ENCODE measurements around the gene ADGRG6. TPM values are rescaled to one million over a fixed set of nuclear protein-coding genes. Genes with fewer than 3 reads are reported as not detected.
"Not testable (repeated sequence)": the region's sequence is repeated elsewhere in the genome, so short reads cannot be mapped to it uniquely, and the experiment has no call there.

The ADGRG6 gene
- polyA plus RNA-seq (2014; cell fraction: cytosol; rRNA removed), result 0.58 and 1.3 TPM in 2 replicates
- 1.6 and 6.4 TPM in 2 replicates for polyA plus RNA-seq (2014; cell fraction: nucleus; rRNA removed)

DNA sequence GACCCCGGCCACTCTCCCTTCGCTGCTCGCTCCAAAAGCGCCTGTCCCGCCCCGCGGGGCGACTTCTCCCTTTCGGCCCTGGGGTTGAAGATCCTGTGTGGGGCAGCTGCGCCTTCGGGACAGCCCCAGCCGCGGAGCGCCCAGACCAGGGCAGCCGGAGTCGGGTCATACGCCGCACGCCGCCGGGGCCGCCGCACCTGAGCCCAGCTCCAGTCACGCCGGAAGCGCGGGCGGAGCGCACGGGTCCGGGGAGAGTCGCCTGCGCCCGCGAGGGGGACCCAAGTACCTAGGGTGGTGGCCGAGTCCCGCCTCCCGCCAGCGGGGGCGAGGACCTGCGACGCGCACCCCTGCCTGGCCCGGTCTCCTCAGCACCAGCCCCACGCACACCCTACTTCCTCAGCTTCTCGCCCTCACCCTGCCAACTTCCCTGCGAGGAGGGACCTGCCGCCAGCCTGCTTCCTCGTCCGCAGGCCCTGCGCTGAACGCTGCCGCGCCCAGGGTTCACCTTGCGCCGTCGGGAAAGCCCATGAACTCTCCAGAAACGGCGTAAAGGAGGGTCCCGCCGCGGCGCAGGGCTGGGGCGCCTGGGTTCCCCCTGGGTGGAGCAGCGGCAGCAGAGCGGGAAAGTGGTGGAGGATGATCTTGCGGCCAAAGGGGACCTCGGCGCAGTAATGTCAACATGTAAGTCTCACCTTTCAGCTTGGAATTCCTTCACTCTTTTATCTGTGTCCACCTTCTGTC, at the start of gene ADGRG6:
Gene ADGRG6, plus strand, starts transcription at position 357 of the 741 bp plus-strand sequence. Its CDS starts 323 bp downstream, at position 680.
- DNase-seq (ENCODE audit: low spot score), result peak; percentile 42

DNA sequence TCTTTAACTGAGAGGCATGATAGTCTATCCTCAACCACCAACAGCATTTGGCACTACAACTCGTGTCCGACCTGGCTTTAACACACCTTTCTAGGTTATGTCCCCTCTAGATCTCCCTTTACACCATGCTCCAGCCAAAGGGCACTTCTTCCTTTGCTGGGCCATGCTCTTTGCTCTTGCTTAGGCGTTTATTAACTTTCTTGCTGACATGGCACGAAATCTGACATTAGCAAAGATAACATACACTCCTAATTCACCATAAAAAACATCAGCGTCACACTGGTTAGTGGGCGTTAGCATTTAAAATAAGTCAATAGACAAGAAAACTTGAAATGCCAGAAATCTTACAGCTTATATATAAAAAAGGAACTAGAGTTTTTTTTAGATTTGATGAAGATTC, 47.3 kb upstream of the ADGRG6 start:
- DNase-seq (ENCODE audit: low spot score), result no peak

DNA sequence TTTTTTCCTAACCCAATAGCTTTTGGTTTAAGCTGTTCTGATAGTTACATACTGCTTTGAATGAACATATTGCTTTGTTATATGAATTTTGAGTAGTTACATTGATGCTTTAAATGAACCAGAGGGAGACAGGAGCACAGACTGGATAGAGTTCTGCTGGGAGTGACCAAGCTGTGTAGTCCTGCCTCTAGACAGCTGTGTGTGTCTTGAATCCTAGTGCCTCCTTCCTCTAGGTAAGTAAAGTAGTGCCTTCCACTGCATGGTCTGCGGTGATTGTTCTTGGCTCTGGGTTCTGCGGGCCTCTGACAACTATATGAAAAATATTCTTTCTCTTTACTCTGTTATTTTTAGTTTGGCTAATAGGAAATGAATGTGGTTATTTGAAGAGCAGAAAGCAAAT, 46.0 kb upstream of the ADGRG6 start:
- no peak for DNase-seq (ENCODE audit: low spot score)

DNA sequence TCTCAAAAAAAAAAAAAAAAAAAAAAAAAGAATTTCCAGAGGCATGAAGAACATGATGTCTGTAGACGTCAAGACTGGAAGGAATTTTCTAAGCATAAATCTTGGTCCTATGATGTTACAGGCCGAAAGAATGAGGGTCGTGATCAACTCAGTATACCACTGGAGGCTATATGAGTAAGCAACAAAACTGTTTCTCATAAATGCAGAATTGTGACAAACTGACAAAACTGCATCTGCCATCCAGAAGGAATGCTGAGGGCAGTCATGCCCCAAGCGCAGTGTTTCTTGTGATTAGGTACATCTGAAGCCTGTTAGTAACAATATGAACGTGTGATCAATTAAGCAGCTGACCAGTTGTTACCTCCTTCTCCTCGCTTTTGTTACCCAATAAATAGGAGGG, 43.5 kb upstream of the ADGRG6 start:
- DNase-seq (ENCODE audit: low spot score), result no peak

DNA sequence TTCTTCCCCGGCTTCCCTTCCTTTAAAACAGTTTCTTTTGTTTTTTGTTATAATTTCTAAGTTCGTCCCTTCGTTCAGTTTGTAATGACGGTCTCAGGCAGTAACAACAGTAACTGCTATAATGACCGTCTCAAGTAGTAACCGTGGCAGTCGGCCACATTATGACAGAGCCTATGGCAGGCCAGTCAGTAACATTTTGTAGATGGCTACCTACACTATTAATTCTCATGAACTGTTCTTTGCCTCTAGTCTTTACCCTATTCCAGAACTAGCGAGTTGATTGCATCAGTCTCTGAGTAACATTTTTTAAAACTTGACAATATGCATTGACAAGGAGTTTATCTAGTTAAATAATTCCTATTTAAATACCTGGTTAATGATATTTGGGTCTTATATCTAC, 43.0 kb upstream of the ADGRG6 start:
- no peak for DNase-seq (ENCODE audit: low spot score)

DNA sequence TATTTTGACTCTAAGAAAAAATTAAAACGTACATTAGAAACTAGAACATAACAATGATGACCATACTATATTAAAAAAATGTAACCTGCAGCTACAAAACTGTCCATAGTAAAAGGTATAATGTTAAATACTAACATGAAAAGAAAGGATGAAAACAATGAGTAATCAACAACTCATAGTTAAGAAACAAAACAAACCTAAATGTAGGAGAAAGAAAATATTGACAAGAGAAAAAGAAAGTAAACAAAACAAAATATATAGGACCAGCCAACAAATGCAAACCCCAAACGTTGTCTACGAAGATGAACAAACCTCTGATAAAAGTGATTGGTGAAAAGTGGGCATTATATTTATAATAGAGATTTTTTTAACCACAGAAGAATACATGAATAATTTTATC, 41.1 kb upstream of the ADGRG6 start:
- DNase-seq (ENCODE audit: low spot score), result no peak

DNA sequence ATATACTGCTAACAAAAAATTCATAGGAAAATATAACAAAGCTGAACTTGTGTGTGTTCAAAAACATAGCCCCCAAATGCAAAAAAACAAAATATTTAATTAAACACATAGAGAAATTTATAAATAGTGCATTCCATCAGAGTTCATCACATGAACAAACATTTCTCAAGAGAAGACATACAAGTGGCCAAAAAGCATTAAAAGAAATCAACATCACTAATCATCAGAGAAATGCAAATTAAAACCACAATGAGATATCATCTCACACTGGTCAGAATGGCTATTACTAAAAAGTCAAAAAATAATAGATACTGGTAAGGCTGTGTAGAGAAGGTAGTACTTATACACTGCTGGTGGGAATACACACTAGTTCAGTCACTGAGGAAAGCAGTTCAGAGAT, 39.6 kb upstream of the ADGRG6 start:
- no peak for DNase-seq (ENCODE audit: low spot score)

DNA sequence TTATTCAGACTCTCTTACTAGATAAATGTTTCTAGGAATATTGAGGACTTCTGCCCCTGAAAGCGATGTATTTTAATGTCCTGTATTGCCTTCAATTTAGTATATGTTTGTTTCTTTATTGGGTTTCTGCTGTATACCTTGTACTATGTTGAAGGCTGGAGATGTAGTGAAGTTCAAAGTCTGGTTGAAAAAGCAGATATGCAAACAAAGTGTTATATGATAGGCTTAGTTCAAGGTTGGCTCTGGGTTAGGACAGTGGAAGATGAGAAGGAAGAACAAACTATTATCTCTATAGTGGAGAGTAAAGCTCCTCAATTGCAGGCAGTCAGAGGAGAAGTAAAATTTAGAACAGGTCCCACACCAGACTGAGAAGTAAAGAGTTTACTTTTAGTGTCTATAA, 36.3 kb upstream of the ADGRG6 start:
- DNase-seq (ENCODE audit: low spot score), result no peak

DNA sequence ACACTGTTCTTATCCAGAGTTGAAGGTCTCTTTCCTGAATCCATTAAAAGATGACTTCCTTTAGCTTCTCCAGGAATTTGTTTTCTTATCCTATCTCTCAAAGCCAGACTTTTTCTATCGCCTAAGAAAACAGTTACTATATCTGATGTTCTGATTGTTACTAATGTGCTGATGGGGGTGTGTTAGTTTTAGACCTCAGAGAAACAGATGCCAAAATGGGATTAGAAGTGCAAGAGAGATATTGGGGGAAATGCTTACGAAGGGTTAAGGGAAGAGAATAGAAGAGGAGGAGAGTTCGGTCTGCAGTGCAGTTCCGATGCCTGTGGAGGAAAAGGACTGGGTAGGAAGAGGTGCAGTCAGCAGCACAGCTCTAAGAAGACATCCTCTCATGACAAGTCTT, 35.7 kb upstream of the ADGRG6 start:
- no peak for DNase-seq (ENCODE audit: low spot score)

DNA sequence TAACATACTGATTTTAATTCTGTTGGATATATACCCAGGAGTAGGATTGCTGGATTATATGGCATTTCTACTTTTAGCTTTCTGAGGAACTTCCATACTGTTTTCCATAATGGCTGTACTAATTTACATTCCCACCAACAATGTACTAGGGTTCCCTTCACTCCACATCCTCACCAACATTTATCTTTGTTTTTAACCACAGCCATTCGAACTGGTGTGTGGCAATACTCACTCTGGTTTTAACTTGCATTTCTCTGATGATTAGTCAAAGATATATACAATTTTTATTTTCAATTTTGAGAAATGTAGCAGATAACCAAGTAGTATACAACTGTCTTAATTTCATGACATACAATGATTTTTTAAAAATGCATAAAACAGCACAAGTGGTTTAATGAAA, 30.3 kb upstream of the ADGRG6 start:
- no peak for DNase-seq (ENCODE audit: low spot score)

DNA sequence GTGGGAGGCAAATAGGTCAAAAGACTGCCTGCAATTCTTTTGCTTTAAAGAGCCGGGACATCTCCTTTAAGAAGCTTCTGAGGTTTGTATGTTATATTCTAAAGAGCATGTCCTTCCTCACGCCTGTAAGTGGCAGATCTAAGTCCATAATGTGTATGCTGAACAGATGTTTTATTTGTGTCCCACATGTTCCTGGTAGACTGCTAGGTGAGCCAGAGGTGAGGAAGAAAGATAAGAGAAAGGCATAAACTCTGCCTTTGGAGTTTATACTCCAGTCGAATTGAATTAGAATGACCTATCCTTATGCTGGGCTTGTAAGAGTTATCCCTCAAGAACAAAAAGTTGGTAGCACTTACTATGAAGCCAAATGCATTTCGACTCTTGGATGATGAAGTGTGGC, 27.2 kb upstream of the ADGRG6 start:
- DNase-seq (ENCODE audit: low spot score), result no peak

DNA sequence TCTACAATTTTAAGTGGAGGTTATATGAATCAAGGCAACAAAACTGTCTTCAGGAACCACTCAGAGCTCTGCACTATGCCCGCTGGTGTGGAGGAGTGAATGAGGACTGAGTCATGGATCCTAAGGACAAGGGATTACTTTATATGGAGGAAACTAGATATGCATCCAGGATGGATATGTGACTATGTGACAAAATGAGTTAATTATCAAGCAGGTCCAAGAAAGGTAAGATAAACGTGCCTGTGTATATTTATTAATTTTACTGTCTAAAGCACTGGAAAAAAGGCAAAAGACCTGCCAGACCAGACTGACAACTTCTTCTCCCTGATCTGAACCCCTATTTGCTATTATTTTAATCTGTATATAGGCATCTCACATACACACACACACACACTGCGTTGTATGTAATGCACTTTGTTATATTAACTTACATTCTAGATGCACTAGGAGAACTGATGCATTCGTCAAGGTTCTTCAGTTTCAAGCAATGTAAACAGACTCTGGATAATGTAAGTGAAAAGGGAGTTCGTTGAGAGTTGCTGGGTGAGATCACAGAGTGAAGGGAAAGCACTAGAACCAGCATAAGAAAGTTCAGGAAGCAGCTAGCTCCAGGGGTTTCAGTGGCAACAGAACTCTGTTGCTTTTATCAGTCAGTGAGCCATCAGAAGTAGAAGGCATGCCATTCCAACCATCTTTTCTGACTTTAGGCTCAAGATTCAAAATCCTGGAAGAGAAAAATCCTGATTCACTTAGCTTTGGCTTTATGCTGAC, 26.4 kb upstream of the ADGRG6 start:
- DNase-seq (ENCODE audit: low spot score), result no peak

DNA sequence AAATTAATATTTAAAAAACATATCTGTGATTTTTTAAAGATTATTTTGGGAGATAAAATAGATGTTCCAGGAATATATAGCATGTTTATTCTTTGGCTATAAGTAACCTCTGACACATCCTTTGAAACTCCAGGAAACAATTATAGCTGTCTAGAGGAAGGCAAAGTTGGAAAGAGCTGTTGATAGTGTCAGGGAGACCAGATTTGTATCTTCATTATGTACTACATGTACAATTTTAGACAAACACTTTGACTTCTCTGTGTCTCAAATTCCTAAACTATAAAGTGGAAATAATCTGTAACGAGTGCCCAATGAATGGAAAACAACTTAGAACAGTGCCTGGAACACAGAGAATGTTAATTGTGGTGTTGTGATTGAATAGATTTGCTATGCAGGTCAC, 25.6 kb upstream of the ADGRG6 start:
- DNase-seq (ENCODE audit: low spot score), result no peak

DNA sequence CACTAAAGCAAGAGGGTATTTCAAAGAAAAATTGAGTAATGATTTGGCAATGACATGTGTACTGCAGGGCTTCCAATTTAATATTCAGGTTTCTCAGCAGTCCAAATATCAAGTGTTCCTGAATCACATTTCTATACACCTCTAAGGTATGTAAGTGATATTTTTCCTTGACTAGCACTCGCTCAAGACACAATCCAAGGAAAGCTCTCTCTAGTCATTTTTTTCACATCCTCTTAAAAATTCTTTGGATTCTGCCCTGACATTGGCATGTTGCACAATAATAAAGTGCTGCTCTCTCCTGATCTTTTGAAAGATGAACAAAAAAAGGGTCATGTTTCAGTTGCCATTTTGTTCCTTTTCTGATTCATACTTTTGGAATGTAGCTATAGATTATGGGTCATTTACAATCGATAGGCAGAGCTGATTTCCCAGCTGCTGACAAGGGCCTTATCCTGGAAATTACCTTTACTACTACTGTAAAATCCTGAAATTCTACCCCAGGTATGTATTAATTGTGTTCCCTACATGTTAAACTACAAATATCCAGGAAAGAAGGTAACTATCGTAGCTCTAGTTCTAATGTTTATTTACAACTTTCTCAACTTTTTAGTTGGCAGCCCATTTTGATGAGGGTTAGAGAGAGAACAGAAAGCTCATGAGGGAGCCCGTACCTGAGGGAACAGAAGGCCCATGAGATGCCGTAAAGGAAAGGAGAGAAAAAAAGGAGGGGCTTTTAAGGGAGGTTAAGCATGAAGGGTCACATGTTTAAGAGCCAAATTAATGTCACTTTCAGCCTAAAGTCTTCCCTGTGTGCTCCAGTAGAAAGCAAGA, 22.2 kb upstream of the ADGRG6 start:
- DNase-seq (ENCODE audit: low spot score), result no peak

DNA sequence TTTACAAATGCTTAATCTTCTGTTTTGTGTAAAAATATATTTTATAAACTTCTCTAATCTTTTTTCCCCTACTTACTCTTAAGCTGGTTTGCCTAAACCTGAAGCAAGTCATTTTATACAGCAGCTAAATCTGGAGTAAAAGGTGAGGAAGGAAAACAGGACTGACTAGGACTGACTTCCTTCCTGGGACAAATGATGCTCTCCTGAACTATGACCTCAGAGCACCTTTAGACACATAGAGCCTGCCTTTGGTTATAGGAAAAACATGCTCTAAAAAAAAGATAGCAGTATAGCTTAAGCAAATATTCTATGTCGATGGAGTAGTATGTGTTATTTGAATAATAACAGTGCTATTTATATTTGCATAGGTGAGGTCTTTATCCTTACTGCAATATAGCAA, 21.5 kb upstream of the ADGRG6 start:
- no peak for DNase-seq (ENCODE audit: low spot score)

DNA sequence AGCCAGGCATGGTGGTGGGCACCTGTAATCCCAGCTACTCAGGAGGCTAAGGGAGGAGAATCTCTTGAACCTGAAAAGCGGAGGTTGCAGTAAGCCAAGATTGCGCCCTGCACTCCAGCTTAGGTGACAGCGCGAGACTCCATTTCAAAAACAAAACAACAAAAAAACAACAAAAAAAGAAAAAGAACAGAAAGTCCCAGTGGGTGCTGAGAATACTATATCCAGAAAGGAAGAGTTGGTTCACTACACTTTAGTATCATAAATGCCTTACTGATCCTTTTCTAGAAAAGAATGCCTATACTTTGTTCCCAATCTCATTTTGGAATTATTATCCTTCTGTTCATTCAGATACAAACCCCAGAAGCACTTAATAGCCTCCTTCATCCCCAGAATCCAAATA, 20.9 kb upstream of the ADGRG6 start:
- no peak for DNase-seq (ENCODE audit: low spot score)

DNA sequence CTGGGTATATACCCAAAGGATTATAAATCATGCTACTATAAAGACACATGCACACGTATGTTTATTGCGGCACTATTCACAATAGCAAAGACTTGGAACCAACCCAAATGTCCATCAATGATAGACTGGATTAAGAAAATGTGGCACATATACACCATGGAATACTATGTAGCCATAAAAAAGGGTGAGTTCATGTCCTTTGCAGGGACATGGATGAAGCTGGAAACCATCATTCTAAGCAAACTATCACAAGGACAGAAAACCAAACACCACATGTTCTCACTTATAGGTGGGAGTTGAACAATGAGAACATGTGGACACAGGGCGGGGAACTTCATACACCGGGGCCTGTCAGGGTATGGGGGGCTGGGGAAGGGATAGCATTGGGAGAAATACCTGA, 18.7 kb upstream of the ADGRG6 start:
- not testable (repeated sequence) for DNase-seq (ENCODE audit: low spot score)

DNA sequence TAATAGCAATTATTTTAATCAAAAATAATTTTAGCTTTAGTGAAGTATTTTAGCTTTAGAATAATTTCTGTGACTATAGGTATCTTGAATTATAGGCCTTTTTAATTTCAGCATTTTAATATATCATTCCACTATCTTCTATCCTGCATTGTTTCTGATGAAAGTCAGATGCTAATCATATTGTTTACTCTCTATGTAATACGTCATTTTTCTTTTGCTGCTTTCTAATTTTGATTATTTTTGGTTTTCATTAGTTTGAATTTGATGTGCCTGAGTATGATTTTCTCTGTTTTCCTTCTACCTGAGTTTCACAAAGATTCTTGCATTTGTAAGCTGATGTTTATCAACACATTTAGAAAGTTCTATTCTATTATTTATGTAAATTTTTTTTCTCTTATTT, 17.4 kb upstream of the ADGRG6 start:
- DNase-seq (ENCODE audit: low spot score), result no peak

DNA sequence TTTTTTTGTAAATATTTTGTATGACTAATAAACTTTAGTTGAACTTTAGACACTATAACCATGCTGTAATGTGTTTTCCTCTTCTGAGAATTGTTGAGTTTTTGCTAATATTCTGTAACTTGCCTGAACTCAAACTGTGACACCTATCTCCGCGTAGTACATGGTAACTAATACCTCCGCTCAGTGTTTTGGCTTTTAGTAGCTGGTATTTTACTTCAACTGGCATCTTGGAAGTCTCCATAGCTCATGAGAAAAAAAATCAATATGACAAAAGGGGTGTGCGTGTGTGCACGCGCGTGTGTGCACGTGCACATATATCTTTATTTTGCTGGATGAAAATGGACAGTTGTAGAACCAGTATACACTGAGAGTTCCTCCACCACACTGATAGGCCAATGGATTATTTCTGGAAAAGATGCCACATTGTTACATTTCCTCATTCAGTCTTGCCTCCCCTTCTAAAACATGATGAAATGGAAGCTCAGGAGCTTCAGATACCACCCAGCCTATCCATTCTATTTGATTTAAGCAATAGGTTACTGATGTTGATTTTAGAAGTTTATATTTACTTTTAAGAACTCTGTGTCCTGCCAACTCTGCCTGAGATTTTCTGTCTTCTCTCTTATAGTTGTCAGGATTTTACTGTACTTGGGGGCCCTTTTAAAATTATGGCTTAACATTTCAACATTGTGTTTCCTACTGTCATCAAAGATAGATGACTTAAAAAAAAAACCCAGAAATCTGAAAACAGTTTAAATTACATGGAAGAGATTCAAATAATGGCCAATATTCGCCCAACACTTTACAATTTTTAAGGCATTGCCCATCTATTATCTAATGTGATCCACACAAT, 16.3 kb upstream of the ADGRG6 start:
- no peak for DNase-seq (ENCODE audit: low spot score)

DNA sequence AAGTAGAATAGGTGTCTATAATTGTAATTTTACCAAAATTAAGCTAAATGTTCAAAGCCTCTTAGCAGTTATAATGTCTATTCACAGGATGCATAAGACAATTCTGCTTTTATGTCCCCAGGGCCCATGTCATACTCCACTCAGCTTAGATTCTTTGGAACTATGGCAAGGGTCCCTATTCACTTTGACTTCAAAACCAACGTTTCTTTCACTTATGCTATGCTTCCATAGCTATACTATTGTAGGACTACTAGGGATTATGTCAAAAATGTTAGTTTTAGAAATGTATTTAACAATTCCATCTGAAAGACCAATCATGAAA, 15.8 kb upstream of the ADGRG6 start:
- DNase-seq (ENCODE audit: low spot score), result no peak

DNA sequence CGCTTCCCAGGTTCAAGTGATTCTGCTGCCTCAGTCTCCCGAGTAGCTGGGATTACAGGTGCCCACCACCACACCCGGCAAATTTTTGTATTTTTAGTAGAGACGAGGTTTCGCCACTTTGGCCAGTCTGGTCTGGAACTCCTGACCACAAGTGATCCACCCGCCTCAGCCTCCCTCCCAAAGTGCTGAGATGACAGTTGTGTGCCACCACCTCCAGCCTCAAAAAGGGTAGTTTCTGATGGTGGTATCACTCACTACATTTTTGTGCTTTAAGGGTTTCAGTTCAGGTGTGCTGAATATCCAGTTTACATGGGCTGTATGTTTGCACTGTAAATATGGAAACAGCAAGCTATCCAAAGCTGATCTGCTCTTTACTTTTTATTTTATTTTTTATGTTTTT, 12.1 kb upstream of the ADGRG6 start:
- DNase-seq (ENCODE audit: low spot score), result no peak

All from SK-N-DZ (cell line).